ENCODE measurements around the gene MROH7.

Gene MROH7

GRCh38 chr1:54754486-54755285 is 113.1 kb downstream of the MROH7 start:
- TF ChIP-seq GATA1 (IDR thresholded peaks at IDR 0.05; ENCODE audit: low read depth, low read length) (no peak), POLR2A (IDR thresholded peaks at IDR 0.05; ENCODE audit: low read length) (no peak)
- no peak for DNase-seq

- no peak for DNase-seq
- TF ChIP-seq POLR2A (IDR thresholded peaks at IDR 0.05; ENCODE audit: low read length) (no peak), GATA1 (IDR thresholded peaks at IDR 0.05; ENCODE audit: low read depth, low read length) (no peak)
These were observed 116.2 kb downstream of the MROH7 start for GRCh38 chr1:54757833-54758232.

GRCh38 chr1:54758678-54759348 is 117.2 kb downstream of the MROH7 start:
- TF ChIP-seq POLR2A (IDR thresholded peaks at IDR 0.05; ENCODE audit: low read length) (no peak), GATA1 (IDR thresholded peaks at IDR 0.05; ENCODE audit: low read depth, low read length) (no peak)
- DNase-seq = no peak
